ENCODE data around the gene FGB. TPM values are rescaled to one million over a fixed set of nuclear protein-coding genes. Genes with fewer than 3 reads are reported as not detected.
"Not testable (repeated sequence)": the region's sequence is repeated elsewhere in the genome, so short reads cannot be mapped to it uniquely, and the experiment has no call there.

Gene FGB
- polyA plus RNA-seq, 2 of the 4 experiments (the other 2 are of a cell fraction) = 13.8 to 169 TPM

DNA sequence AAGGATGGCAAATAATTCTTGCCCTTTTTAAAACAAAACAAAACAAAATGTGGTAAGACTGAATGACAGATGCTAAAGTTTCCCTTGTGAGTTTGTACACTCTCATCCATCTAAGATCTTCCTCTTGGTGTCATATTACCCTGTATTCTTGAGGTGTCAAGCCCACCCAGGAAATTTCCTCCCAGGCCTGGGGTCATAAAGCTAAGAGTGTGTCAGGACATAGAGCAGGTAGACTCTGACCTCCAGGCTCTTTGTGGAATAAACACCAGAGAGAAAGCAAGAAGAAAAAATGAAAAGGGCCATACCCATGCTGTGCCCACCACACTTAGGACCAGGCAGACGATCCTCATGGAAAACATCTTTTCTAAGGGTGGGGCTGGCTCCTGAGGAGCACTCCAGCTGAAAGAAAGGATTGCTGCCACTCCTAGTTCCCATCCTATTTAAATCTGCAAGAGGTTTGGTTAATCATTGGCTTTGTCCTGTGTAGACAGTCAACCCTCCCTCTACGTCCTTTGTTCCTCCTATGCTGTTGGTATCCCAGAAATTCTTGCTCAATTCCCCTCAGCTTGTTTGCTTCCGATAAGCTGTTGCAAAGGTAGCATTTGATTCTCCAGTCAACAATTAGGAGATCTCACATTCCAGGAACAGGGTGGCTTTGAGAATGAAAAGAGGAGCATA lies 27.7 kb downstream of the FGB start, which contains the start of gene FGA (continued):
- peak; percentile 28; the same call in 1 of the 2 replicates for TF ChIP-seq JUNB (IDR thresholded peaks at IDR 0.05)
- no peak for TF ChIP-seq RFX5 (IDR thresholded peaks at IDR 0.05)

DNA sequence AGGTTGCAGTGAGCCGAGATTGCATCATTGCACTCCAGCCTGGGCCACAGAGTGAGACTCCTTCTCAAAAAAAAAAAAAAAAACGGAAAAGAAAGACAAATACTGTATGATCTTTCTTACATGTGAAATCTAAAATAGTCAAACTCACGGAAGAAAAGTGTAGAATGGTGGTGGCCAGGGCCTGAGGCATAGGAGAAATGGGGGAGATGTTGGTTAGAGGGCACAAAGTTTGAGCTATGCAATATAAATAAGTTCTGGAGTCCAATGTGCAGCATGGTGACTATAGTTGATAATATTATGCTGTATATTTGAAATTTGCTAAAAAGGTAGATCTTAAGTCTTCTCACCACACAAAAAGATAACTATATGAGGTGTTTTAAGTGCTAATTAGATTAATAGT lies 29.1 kb downstream of the FGB start:
- no peak for ATAC-seq
- 68% methylated on average over 3 of the region's 3 CpGs for WGBS (ENCODE audit: missing lambda C conversion rate)
- TF ChIP-seq, protein P1, sequence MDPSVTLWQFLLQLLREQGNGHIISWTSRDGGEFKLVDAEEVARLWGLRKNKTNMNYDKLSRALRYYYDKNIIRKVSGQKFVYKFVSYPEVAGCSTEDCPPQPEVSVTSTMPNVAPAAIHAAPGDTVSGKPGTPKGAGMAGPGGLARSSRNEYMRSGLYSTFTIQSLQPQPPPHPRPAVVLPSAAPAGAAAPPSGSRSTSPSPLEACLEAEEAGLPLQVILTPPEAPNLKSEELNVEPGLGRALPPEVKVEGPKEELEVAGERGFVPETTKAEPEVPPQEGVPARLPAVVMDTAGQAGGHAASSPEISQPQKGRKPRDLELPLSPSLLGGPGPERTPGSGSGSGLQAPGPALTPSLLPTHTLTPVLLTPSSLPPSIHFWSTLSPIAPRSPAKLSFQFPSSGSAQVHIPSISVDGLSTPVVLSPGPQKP (IDR thresholded peaks at IDR 0.05; ENCODE audit: low read depth, low read length) = no peak
- no peak for TF ChIP-seq ZNF302 (CRISPR knock-in tag; IDR thresholded peaks at IDR 0.05)
- TF ChIP-seq, protein P2, sequence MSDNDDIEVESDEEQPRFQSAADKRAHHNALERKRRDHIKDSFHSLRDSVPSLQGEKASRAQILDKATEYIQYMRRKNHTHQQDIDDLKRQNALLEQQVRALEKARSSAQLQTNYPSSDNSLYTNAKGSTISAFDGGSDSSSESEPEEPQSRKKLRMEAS (IDR thresholded peaks at IDR 0.05) = no peak
- TF ChIP-seq RARB (CRISPR knock-in tag; IDR thresholded peaks at IDR 0.05) = no peak
- TF ChIP-seq, protein P3, sequence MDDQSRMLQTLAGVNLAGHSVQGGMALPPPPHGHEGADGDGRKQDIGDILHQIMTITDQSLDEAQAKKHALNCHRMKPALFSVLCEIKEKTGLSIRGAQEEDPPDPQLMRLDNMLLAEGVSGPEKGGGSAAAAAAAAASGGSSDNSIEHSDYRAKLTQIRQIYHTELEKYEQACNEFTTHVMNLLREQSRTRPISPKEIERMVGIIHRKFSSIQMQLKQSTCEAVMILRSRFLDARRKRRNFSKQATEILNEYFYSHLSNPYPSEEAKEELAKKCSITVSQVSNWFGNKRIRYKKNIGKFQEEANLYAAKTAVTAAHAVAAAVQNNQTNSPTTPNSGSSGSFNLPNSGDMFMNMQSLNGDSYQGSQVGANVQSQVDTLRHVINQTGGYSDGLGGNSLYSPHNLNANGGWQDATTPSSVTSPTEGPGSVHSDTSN (IDR thresholded peaks at IDR 0.05) = no peak
- TF ChIP-seq HEYL (CRISPR knock-in tag; IDR thresholded peaks at IDR 0.05) = no peak
- no peak for TF ChIP-seq EP300 (IDR thresholded peaks at IDR 0.05)
- TF ChIP-seq TFCP2L1 (CRISPR knock-in tag; IDR thresholded peaks at IDR 0.05) = no peak
- no peak for TF ChIP-seq RNF2 (IDR thresholded peaks at IDR 0.05; ENCODE audit: borderline replicate concordance, low read depth)
- TF ChIP-seq KDM1A (IDR thresholded peaks at IDR 0.05; ENCODE audit: low read depth) = no peak
- TF ChIP-seq ESRRA (IDR thresholded peaks at IDR 0.05; ENCODE audit: borderline replicate concordance, low read length) = no peak
- no peak for TF ChIP-seq GATA3 (IDR thresholded peaks at IDR 0.05; ENCODE audit: borderline replicate concordance)
- TF ChIP-seq CEBPB (IDR thresholded peaks at IDR 0.05) = no peak
- TF ChIP-seq ZC3H11A (IDR thresholded peaks at IDR 0.05) = no peak
- no peak for TF ChIP-seq HMGXB4 (CRISPR knock-in tag; IDR thresholded peaks at IDR 0.05; ENCODE audit: borderline replicate concordance)
- TF ChIP-seq BHLHE40 (IDR thresholded peaks at IDR 0.05; ENCODE audit: low read depth, low read length) = no peak
- TF ChIP-seq RFX5 (IDR thresholded peaks at IDR 0.05) = no peak
- no peak for TF ChIP-seq ZFP36 (IDR thresholded peaks at IDR 0.05; ENCODE audit: borderline replicate concordance, partially characterized antibody)
- no peak for TF ChIP-seq HOXA7 (CRISPR knock-in tag; IDR thresholded peaks at IDR 0.05)
- DNase-seq (ENCODE audit: low read depth in 1 of 2, low spot score in 1 of 2) = no peak
- CTCF ChIA-PET = interaction anchor here (1.1 kb wide), 1 partner anchor 40 kb away, joined by 3 read pairs; no protein-coding TSS in a partner anchor
- Histone ChIP-seq H3K4me3 (no peak overlapping the region), H3K27ac (peak overlapping the region; percentile 27 to 90; a peak in 3 of 6 replicates), H3K9me3 (no peaks in the 10 kb centered on the region), H3K4me2 (no peak overlapping the region), H3K4me1 (peaks cover 65% of the 10 kb centered on the region)
- POLR2A ChIA-PET = no interaction called here
- FAIRE-seq = no peak

- no peak overlapping the region for H3K4me3 ChIP-seq
- peaks cover 79% of the 10 kb centered on the region for H3K4me1 ChIP-seq
- TF ChIP-seq BHLHE40 (IDR thresholded peaks at IDR 0.05; ENCODE audit: low read depth, low read length) (no peak), CEBPB (IDR thresholded peaks at IDR 0.05) (no peak), KDM5A (IDR thresholded peaks at IDR 0.05) (no peak), ZC3H11A (IDR thresholded peaks at IDR 0.05) (no peak), MAZ (IDR thresholded peaks at IDR 0.05; ENCODE audit: borderline replicate concordance, low read depth, low read length) (no peak), TFCP2L1 (CRISPR knock-in tag; IDR thresholded peaks at IDR 0.05) (no peak), FOXS1 (CRISPR knock-in tag; IDR thresholded peaks at IDR 0.05) (no peak), POLR2A (IDR thresholded peaks at IDR 0.05; ENCODE audit: low read length) (no peak), EHF (CRISPR knock-in tag; IDR thresholded peaks at IDR 0.05) (no peak)
- TF ChIP-seq, protein P4, sequence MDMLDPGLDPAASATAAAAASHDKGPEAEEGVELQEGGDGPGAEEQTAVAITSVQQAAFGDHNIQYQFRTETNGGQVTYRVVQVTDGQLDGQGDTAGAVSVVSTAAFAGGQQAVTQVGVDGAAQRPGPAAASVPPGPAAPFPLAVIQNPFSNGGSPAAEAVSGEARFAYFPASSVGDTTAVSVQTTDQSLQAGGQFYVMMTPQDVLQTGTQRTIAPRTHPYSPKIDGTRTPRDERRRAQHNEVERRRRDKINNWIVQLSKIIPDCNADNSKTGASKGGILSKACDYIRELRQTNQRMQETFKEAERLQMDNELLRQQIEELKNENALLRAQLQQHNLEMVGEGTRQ (IDR thresholded peaks at IDR 0.05) = no peak
- no peak for DNase-seq (ENCODE audit: low read depth in 1 of 2, low spot score in 1 of 2)
- POLR2A ChIA-PET = no interaction called here
- H3K27ac ChIP-seq = peak overlapping the region; percentile 71; a peak in 5 of 6 replicates
- no peak for ATAC-seq
- 92% methylated on average over 2 of the region's 2 CpGs for WGBS (ENCODE audit: missing lambda C conversion rate)
- FAIRE-seq = no peak
- CTCF ChIA-PET = interaction anchor here (0.7 to 3.1 kb wide), 3 partner anchors 24 to 34 kb away, joined by 3 to 12 read pairs (median 4); no protein-coding TSS in a partner anchor
- H3K9me3 ChIP-seq = no peaks in the 10 kb centered on the region
- no peak overlapping the region for H3K4me2 ChIP-seq
Measured at GRCh38 chr4:154593868-154594267, 31.1 kb downstream of the FGB start.

GRCh38 chr4:154594343-154594742 lies 31.5 kb downstream of the FGB start:
- POLR2A ChIA-PET; DNase-seq (ENCODE audit: low read depth in 1 of 2, low spot score in 1 of 2); ATAC-seq; H3K4me2 ChIP-seq; FAIRE-seq; H3K9me3 ChIP-seq; H3K4me3 ChIP-seq: not testable (repeated sequence)
- CTCF ChIA-PET = interaction anchor here (1.4 to 3.1 kb wide), 2 partner anchors 24 to 35 kb away, joined by 4 to 12 read pairs; no protein-coding TSS in a partner anchor
- H3K27ac ChIP-seq = peak overlapping the region; percentile 71; a peak in 5 of 6 replicates
- WGBS (ENCODE audit: missing lambda C conversion rate) = 91% methylated on average over 3 of the region's 3 CpGs
- peaks cover 79% of the 10 kb centered on the region for H3K4me1 ChIP-seq

All from A549 (cell line).